Activated naive CD4-positive, alpha-beta T cell treated with anti-CD3 and anti-CD28 coated beads, Interleukin-2, amount 50 U/mL, for 72 hours (primary cell): ENCODE data around the gene KRTAP4-8. TPM values are rescaled to one million over a fixed set of nuclear protein-coding genes. Genes with fewer than 3 reads are reported as not detected.
A peak's percentile ranks its signal among the peaks of the same experiment; 100 is the strongest.
"Not testable (repeated sequence)": the region's sequence is repeated elsewhere in the genome, so short reads cannot be mapped to it uniquely, and the experiment has no call there.

Experiments
- ATAC-seq, 2 donors: fragments of 150-1000 bp; cut with Tn5 transposase; 2 replicates each; pipeline ENCODE4 v1.10.0; 2021; ENCODE audit warnings: mild to moderate bottlenecking in 2 of 2, moderate library complexity in 2 of 2
- DNase-seq, 2 donors: peaks; one replicate each; pipeline ENCODE4 v3.0.0; 2021 to 2022; ENCODE audit warnings: low spot score in 2 of 2
- H3K27ac Mint-ChIP-seq, 2 donors: one replicate each; pipeline ENCODE4 v1.8.0; 2022; ENCODE audit warnings: mild to moderate bottlenecking in 2 of 2, mixed read lengths in 2 of 2
- H3K36me3 Mint-ChIP-seq, 2 donors: one replicate each; pipeline ENCODE4 v1.8.0; 2022; ENCODE audit warnings: mixed read lengths in 2 of 2
- H3K9me3 Mint-ChIP-seq, 2 donors: one replicate each; pipeline ENCODE4 v1.8.0; 2022; ENCODE audit warnings: mixed read lengths in 2 of 2
- total RNA-seq, 2 donors: library from RNA; stranded (reverse); gene quantifications; one replicate each; pipeline ENCODE4 v1.2.3, GENCODE V29; 2022

The KRTAP4-8 gene
- total RNA-seq, 2 donors from 2014 or later = not detected

DNA sequence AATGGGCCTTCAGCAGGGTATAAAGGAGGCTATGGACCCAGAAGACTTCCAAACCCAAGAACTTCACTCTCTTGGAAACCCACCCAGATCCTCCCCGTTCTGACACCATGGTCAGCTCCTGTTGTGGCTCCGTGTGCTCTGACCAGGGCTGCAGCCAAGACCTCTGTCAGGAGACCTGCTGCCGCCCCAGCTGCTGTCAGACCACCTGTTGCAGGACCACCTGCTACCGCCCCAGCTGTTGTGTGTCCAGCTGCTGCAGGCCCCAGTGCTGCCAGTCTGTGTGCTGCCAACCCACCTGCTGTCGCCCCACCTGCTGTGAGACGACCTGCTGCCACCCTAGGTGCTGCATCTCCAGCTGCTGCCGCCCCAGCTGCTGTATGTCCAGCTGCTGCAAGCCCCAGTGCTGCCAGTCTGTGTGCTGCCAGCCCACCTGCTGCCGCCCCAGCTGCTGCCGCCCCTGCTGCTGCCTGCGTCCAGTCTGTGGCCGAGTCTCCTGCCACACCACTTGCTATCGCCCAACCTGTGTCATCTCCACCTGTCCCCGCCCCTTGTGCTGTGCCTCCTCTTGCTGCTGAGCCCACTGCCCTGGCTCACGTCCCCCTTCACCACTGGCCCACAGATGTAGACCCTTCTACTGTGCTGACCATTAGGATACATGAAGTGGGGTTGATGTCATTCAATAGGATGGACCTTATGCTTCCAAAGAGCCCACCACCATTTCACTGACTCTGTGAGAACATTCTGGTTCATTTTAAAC is 13.7 kb downstream of the KRTAP4-8 start, which contains the start of gene KRTAP4-7:
KRTAP4-7 (plus strand) TSS at position 51 of the 757 bp plus-strand sequence; CDS start at position 108, 57 bp downstream.
- ATAC-seq, DNase-seq, H3K9me3 Mint-ChIP-seq, H3K36me3 Mint-ChIP-seq: not testable (repeated sequence)
- H3K27ac Mint-ChIP-seq = peak within 1 kb of the TSS in 1 of 2 donors; percentile 30

DNA sequence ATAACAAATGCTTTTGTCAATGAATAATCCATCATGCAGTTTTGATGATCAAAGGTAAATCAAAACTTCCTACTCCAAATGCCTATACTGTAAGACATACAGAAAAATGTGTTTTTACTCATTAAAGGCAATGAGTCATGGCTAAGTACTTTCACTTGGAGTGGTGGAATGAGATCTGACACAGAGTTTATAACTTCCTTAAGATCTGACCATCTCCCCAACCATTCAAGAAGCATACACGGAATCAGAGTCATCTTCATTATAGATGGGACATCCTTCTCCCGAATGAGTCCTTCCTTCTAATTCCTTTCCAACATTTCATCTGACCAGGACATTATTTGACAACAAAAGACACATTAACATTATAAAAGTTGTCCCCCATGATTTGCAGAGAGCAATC is 14.5 kb downstream of the KRTAP4-8 start:
- not testable (repeated sequence) for DNase-seq, H3K36me3 Mint-ChIP-seq, H3K9me3 Mint-ChIP-seq, H3K27ac Mint-ChIP-seq
- ATAC-seq = peak; percentile 66 to 84

DNA sequence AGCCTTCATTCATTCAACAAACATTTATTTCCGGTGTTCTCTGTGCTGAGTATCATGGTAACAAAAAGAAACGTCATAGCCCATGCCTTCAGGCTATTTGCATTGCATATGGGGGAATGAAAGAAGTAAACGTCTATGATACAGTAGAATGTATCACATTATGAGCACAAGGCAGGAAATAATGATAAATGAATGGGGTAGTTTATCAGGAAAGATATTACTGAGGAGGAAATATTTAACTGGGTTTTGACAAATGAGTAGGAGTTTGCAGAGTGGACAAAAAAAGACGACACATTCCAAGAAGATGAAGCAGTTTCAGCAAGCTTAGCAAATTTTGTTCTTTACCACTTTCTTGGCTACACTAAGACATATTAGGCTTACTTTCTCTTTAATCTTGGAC is 15.3 kb downstream of the KRTAP4-8 start:
- no peak for DNase-seq
- ATAC-seq = no peak
- H3K9me3 Mint-ChIP-seq = no peaks in the 10 kb centered on the region

DNA sequence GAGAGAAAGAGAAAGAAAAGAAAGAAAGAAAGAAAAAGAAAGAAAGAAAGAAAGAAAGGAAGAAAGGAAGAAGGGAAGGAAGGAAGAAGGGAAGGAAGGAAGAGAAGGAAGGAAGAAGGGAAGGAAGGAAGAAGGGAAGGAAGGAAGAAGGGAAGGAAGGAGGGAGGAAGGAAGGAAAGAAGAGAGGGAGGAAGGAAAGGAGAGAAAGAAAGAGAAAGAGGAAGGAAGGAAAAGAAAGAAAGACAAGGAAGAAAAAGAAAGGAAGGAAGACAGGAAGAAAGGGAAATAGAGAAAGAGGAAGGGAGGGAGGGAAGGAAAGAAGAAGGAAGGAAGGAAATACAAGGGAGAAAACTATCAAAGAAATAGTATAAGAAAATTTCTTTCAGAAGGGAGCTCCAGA is 21.2 kb downstream of the KRTAP4-8 start:
- ATAC-seq (no peak), DNase-seq (no peak)
- no peak overlapping the region for H3K27ac Mint-ChIP-seq
- H3K36me3 Mint-ChIP-seq = no peaks in the 10 kb centered on the region
- H3K9me3 Mint-ChIP-seq = no peaks in the 10 kb centered on the region

More for the DNA sequence above, 15.3 kb downstream of the KRTAP4-8 start:
- Mint-ChIP-seq H3K27ac (no peak overlapping the region), H3K36me3 (no peaks in the 10 kb centered on the region)

DNA sequence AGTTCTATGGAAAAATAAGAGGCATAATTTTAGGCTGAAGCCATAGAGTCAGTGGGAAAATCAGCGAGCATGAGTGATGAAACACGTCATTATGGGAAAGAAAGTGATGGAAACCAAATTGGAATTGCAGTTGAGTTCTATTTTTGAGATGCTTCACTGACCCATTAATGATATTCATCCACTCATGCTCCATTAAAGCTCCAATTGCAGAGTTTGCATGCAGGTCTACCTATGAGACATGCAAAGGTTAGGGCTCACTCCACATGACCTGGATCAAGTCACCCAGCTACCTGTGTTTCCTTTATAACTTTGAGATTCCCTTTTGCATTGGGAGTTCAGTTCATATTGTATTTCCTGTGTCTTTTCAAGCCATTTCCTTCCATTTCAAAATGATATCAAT is 24.3 kb downstream of the KRTAP4-8 start:
- ATAC-seq (no peak), DNase-seq (no peak)
- Mint-ChIP-seq H3K9me3 (no peaks in the 10 kb centered on the region), H3K27ac (no peak overlapping the region), H3K36me3 (no peaks in the 10 kb centered on the region)

DNA sequence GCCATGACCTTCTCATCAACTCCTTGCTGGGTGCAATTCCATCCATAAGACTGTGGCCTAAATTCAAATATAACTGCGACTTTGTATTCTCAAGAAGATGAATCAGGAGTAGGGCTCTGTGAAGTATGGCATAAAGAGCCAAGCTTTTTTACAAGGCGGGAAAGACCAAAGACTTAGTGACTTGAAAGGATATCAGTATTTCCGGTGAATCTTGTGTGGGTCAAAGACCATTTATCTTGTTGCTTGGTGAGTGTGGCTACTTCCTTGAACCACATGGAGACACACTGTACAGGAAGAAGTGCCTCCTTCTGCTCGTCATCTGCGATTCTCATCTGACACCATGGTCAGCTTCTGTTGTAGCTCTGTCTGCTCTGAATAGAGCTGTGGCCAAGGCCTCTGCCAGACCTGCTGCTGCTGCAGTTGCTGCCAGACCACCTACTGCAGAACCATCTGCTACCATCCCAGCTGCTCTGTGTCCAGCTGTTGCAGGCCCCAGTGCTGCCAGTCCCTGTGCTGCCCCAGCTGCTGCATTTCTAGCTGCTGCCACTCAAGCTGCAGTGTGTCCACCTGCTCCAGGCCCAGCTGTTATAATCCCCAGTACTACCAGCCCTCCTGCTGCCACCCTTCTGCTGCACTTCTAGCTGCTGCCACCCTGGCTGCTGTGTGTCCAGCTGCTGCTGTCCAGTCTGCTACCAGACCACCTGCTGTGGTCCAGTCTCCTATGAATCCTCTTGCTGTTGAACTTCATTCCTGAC is 26.2 kb downstream of the KRTAP4-8 start:
- Mint-ChIP-seq H3K27ac (no peak overlapping the region), H3K9me3 (no peaks in the 10 kb centered on the region), H3K36me3 (no peaks in the 10 kb centered on the region)
- ATAC-seq (no peak), DNase-seq (no peak)

DNA sequence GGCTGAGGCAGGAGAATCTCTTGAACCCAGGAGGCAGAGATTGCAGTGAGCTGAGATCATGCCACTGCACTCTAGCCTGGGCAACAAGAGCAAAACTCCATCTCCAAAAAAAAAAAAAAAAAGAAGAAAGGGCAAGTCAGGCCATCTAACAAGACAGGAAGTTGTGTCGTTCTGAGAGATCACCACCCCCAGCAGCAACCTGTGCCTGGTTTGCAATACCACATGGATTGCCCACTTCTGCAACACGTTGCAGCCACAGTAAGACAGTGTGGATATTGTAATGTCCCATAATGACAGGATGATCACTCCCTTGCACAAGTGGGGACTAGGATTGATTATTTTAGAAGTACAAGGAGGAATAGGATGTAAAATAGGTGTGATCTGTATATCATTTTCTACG is 28.9 kb downstream of the KRTAP4-8 start:
- no peaks in the 10 kb centered on the region for H3K36me3 Mint-ChIP-seq
- no peak overlapping the region for H3K27ac Mint-ChIP-seq
- ATAC-seq = no peak
- H3K9me3 Mint-ChIP-seq = no peaks in the 10 kb centered on the region
- DNase-seq = no peak

DNA sequence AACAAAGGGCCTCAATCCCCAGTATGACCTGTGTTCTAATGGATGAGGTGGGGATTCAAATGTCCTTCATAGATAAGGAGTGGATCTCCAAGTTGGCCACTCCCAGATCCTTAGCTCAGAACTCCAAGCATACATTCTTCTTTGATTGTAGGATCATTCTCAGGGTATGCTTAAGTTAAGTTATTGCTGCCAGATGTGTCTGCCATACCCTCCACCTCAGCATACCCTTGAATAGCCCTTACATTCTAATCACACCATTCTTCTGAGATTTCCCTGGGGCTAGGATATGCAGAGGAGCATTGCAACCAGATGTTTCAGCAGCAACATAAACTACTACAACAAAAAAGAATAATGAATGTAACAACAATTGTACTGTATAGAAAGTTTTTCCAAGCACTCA is 30.7 kb downstream of the KRTAP4-8 start:
- ATAC-seq = no peak
- no peaks in the 10 kb centered on the region for H3K9me3 Mint-ChIP-seq
- no peak overlapping the region for H3K27ac Mint-ChIP-seq
- no peak for DNase-seq
- H3K36me3 Mint-ChIP-seq = no peaks in the 10 kb centered on the region

DNA sequence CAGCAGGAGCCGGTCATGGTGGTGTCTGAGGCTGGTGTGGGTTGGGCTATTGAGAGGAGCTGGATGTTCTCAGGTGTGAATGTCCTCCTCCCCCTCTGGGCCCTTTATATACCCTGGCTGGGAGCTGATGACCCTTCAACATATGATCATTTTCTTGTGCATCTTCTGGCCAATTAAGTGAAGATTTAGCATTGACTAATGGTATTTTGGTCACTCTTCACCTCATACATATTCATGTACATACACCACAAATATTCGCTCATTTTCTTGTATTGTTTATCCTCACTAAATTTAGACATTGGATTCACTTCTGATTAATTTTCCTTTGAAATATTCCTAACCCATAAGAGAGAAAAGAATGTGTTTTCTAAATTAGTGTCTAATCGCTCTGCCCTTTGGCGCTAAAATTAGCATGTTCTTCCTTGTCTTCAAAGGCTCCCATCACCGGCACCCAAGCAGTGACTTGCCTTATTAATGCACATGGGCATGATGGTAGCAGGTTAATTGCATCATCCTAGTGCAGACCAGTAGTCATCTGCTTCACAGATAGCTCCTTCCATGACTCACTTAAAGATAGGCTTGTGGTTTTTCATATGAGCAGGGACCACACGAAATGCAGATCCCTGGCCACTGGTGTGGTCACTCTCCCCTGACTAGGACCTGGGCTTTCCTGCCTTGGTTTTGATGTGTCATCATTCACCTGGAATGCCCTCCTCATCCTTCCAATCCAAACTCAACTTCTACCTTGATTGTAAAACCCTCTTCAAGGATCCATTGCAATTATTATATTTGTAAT is 31.9 kb downstream of the KRTAP4-8 start, which contains the start of gene KRTAP2-4:
KRTAP2-4 (minus strand) TSS at position 51 of the 796 bp plus-strand sequence; CDS start at position 17, 34 bp downstream.
- Mint-ChIP-seq H3K9me3 (no peaks in the 10 kb centered on the region), H3K36me3 (no peaks in the 10 kb centered on the region), H3K27ac (no peak within 1 kb of the TSS)
- ATAC-seq (peak in 1 of 2 donors; percentile 72), DNase-seq (no peak)

DNA sequence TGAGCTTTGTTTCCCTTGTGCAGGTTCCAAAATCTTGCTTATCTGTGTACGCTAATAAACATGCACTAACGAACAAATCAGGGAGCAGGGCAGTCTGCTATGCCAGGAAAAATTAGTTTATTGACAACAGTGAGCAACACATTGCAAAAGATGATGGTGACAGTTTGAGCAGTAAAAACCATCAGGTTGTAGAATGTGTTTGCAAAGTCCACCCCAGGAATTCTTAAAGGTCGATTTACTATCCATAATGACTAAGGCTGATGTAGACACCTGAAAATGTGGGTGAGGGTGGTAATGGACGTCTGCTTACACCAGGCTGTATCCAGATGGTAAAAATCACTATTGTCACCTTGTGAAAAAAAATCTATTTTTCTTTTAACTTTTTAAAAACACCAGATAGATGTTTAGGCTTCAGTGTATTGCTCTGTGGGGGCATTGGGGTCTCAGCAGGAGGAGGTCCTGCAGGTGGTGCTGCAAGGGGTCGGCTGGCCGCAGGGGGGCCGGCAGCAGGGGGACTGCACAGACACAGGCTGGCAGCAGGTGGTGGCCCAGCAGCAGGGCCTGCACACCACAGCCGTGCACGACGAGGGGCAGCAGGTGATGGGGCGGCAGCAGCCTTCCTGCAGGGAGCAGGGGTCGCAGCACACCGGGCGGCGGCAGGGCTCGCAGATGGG is 32.8 kb downstream of the KRTAP4-8 start:
- ATAC-seq, DNase-seq, H3K36me3 Mint-ChIP-seq, H3K27ac Mint-ChIP-seq, H3K9me3 Mint-ChIP-seq: not testable (repeated sequence)

DNA sequence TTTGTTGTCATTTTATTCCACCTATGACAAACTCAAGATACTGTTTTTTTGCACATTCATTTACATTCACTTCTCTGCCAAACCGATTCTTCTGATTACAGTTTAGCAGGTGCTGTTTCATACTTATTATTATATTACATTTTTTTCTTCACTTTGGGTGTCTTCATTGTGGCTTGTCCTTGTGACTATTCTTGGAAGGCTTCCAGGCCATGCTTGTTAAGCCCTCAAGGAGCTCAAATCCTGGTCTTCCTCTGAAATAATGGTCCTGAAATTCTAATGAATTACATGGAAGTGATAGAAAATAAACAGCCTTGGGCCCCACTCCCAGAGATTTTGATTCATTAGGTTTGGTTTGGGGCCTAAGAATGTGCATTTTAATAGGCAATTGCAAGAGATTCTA is 33.6 kb downstream of the KRTAP4-8 start:
- no peaks in the 10 kb centered on the region for H3K9me3 Mint-ChIP-seq
- no peak for ATAC-seq
- no peak for DNase-seq
- H3K36me3 Mint-ChIP-seq = no peaks in the 10 kb centered on the region
- no peak overlapping the region for H3K27ac Mint-ChIP-seq

DNA sequence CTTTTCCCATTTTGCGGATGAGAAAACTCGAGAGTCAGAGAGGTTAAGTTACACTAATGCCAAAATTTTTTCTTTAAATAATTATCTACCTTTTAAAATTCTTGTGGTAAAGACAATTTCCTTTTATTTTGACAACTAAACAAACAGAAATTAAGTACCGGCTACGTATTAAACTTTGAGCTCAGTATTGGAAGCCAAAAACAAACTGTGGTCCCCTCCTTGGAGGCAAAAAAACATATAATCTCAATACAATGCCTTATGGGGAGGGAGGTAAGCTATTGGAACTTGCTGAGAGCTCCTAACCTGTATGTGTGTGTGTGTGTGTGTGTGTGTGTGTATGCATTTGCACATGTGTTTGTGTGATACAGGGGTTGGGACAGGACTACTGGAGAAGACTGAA is 34.5 kb downstream of the KRTAP4-8 start:
- ATAC-seq = no peak
- H3K27ac Mint-ChIP-seq = no peak overlapping the region
- no peaks in the 10 kb centered on the region for H3K36me3 Mint-ChIP-seq
- no peaks in the 10 kb centered on the region for H3K9me3 Mint-ChIP-seq
- DNase-seq = no peak

DNA sequence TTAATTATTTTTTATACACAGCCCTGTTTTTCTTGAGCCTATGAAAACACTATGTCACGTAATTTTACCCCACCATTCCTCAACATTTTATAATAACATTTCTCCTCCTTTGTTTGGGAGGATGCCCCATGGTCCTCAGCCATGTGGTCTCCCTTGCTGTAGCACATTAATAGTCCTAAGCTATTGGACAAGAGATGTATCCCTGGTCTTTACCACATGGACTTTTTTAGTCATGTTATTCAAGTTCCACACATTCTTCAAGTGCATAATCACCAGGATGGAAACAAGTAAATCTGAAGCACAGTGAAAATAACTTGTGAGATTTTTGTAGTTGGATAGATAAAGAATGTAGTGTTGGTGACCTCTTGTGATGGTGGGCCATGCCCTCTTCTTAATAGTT is 36.0 kb downstream of the KRTAP4-8 start:
- H3K9me3 Mint-ChIP-seq = peaks cover 3 to 5% of the 10 kb centered on the region in 2 donors
- H3K36me3 Mint-ChIP-seq = peaks cover 0 to 4% of the 10 kb centered on the region in 2 donors
- no peak for ATAC-seq

DNA sequence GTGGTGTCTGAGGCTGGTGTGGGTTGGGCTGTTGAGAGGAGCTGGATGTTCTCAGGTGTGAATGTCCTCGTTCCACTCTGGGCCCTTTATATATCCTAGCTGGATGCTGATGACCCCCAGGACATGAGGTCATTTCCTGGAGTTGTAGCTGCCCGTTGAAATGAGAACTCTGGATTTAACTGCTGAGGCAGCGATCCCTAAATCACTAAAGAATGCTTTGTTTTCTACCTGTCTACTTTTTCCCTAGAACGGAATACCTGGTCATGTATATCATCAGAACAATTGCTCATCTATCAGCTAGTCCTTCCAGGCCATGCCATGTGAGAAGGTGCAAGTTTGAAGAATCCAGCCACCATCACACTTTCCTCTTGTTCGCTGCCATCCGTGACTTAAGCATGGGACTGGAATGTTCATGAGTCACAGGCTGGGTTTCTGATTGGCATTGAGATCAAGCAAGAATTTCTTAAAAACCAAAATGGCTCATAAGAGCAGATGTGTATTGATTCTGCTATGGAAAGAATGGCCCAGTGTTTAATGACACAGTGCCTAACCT is 37.8 kb downstream of the KRTAP4-8 start, which contains the start of gene KRTAP2-3:
KRTAP2-3 (minus strand) TSS at position 63 of the 553 bp plus-strand sequence. CDS start 64 bp downstream, outside the sequence.
- H3K9me3 Mint-ChIP-seq = peaks cover 3 to 5% of the 10 kb centered on the region in 2 donors
- H3K27ac Mint-ChIP-seq = no peak within 1 kb of the TSS
- ATAC-seq = no peak
- peaks cover 0 to 4% of the 10 kb centered on the region in 2 donors for H3K36me3 Mint-ChIP-seq
- DNase-seq = no peak

More for the DNA sequence above, 36.0 kb downstream of the KRTAP4-8 start:
- DNase-seq = no peak
- no peak overlapping the region for H3K27ac Mint-ChIP-seq

DNA sequence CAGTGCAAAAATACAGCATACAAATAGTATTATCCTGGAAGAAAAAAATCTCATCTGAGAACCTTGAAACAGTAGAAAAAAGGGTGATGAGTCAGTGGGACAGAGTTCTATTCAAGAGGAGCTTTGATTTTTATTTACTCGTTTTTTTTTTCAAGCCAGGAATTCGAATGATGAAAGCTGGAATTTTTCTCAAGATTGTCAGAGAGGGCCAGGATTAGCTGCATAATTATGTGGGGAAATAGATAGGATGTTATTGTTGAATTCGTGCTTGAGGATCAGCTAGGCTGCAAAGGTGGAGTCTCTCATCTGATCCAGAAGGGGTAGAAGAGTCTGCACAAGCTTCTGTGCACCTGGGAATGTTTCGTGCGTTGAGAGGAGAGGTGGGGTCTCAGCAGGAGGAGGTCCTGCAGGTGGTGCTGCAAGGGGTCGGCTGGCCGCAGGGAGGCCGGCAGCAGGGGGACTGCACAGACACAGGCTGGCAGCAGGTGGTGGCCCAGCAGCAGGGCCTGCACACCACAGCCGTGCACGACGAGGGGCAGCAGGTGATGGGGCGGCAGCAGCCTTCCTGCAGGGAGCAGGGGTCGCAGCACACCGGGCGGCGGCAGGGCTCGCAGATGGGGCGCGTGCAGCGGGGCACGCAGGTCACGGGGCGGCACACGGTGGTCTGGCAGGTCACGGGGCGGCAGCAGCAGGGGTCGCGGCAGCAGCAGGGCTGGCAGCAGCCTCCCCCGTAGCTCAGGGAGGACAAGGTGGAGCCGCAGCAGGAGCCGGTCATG is 38.5 kb downstream of the KRTAP4-8 start:
- H3K27ac Mint-ChIP-seq, ATAC-seq, H3K9me3 Mint-ChIP-seq, DNase-seq, H3K36me3 Mint-ChIP-seq: not testable (repeated sequence)
